Stimulated activated CD8-positive, alpha-beta memory T cell treated with anti-CD3 and anti-CD28 coated beads, Interleukin-7, amount 100 ng/mL, for 24 hours (primary cell): ENCODE measurements around the gene IL36G.

ENCODE experiments used
- DNase-seq: peaks from one replicate; pipeline ENCODE4 v3.0.0-alpha.2; 2020; ENCODE audit warnings: low read depth

The IL36G gene

DNA sequence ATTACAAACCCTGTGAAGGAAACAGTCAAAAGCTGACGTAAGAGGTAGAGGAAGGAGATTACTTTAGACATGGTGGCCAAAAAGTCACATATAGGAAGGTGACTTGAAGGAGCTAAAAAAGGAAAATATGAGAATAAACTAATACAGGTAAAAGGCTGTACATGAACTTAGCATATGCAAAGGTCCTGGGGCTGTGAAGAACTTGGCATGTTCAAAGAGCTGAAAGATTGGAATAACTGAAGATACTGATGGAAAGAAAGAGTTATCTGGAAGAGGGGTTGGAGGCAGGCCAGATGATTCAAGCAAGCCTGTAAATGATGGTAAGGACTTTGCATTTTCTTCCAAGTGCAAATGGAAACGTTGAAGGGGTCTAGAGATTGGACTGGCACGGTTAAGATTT, 40.7 kb downstream of the IL36G start:
- no peak for DNase-seq

DNA sequence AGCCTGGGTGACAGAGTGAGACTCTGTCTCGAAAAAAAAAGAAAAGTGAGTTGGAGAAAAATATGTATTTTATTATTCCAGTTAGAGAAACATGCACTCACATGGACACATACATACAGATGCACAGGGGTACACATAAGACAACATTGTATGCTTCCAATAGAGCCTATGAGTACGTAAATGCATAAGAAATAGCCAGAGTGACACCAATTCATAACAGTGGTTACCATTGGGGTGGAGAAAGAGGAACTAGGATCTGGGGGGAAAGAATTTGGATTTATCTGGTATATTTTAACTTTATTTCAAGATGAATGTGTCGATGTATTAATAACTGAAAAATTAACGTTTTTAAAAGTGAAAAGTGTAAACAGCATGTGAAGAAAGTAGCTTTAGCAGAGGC, 43.5 kb downstream of the IL36G start:
- DNase-seq, result no peak

DNA sequence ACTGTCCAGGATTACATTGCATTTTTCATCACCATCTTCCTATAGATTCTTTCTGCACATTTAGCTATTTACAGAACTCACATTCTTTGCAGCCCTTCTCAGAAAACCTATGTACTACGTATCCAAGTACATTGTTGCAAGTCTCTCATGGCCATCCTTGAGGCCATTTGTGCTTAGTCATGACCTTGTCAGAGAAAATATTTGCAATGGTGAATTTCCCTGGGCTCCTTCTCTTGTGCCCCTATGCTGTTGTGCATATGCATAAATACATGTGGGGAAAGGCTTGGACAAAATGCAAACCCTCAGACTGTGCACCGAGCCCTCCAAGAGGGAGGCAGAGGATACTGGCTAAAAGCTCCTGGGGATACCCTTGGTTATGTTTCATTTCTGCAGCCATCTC, 47.0 kb downstream of the IL36G start:
- no peak for DNase-seq

DNA sequence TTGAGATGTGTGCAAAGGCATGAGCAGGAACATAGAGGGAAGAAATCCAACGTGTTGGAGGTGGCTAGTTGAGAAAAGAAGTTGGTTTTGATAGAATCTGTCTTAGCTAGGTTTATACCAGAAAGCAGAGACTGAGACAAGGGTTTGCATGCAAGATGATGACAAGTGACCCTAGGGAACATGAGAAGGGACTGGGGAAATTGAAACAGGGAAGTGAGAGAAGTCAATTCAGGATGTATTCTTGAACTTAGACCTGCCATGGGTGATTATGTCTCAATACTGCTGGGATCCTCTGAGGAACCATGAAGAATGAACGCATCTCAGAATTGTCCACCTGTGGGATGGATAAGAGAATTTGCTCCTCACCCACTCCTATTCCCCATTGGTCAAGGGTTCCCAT, 47.9 kb downstream of the IL36G start:
- DNase-seq, result no peak

DNA sequence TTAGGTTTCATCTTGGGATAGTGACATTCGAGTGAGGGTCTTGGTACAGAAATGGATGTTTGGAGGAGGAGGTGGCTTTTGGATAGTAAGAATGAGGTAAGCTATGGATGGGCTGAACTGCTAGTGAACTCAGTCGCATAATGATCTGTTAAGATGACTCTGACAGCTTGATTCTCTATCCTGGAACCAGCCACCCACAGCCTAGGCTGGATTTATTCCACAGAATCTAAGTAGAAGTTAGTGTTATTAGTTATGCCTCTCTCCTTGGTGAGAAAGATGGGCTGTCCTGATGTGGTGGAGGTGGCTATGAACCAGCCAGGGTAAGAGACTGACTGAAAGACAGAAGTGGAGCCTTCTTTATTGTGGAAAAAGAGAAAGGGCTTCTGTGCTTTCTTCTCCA, 49.9 kb downstream of the IL36G start:
- no peak for DNase-seq

DNA sequence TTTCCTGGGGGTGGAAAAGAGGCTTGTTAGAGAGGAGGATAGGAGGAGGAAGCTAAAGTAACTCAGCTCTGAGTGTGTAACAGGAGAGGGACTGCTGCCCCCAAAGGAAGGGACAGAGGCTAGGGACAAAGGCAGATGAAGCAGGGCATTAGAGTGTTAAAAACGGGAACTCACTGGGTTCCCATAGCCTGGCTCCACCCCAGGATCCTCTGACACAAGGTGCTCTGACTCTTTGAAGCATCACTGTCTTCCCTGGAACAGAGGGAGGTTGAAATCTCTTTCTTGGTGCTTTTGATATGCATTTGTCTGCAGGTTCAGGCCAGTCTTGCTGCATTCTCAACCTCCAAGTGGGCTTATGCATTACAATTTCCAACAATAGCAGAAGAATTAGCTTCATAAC, 50.3 kb downstream of the IL36G start:
- no peak for DNase-seq

DNA sequence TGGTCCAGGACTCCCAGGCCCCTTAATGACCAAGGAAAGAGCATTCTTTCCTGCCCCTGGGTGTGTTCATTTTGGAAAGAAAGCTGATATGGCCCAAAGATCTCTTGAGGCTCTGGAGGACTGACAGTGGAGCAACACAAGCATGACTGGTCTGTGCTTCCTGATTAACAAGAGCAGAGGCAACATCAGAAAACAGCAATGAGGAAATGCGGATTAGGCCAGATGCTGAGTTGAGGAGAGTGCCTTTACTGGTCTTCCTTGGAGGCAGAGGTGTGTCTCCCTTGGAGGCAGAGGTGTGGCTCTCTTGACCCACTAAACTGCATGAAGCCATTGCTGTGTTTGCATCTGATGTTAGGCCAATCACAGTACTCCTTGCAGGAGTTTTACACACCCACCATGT, 54.9 kb downstream of the IL36G start:
- no peak for DNase-seq

DNA sequence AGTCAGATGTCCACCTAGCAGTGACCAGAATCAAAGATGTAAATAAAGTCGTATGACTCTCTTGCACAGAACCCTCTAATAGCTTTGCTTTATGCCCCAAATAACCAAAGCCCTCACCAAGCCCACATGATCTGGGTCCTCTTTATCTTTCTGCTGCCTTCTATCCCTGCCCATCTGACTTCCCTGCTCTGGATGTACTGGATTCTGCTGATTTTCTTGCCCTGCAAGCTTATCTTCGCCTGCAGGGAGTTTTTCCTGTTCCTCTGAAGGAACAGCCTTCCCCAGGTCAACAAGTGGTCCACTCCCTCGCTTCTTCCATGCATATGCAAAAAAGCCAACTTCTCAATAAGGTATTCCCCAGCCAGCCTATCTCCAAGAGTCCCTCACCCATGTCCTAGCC, 56.2 kb downstream of the IL36G start:
- DNase-seq, result no peak
